VCaP (cell line): Measurements from ENCODE around the gene TSC1.

ENCODE experiments used
- H3K27ac ChIP-seq: fragments of 450-650 bp; 2 replicates; pipeline ENCODE4 v1.5.1; 2017
- CTCF ChIP-seq: fragments of 450-650 bp; conservative IDR thresholded peaks from 2 replicates; pipeline ENCODE4 v1.5.1; 2017; ENCODE audit warnings: mild to moderate bottlenecking, moderate library complexity

Gene TSC1

GRCh38 chr9:132877824-132878694 is 66.4 kb downstream of the TSC1 start, which contains the start of gene AK8:
Gene AK8 (minus strand): TSS chr9:132878284. CDS start chr9:132878255, 29 bp downstream.
- H3K27ac ChIP-seq: peak within 1 kb of the TSS; percentile 69; the same call in 1 of the 2 replicates
- no peak for TF ChIP-seq CTCF

GRCh38 chr9:132877458-132877823 is 67.0 kb downstream of the TSC1 start:
- H3K27ac ChIP-seq: no peak overlapping the region; the same call in 1 of the 2 replicates
- no peak for TF ChIP-seq CTCF

- TF ChIP-seq CTCF: no peak
- no peak overlapping the region for H3K27ac ChIP-seq
These were observed 67.6 kb downstream of the TSC1 start for GRCh38 chr9:132876849-132877248.

GRCh38 chr9:132875159-132875558 is 69.3 kb downstream of the TSC1 start:
- H3K27ac ChIP-seq: no peak overlapping the region

GRCh38 chr9:132873403-132873802 is 71.0 kb downstream of the TSC1 start:
- no peak overlapping the region for H3K27ac ChIP-seq
- TF ChIP-seq CTCF: no peak

More at GRCh38 chr9:132875159-132875558, 69.3 kb downstream of the TSC1 start:
- no peak for TF ChIP-seq CTCF

GRCh38 chr9:132869266-132869665 is 75.2 kb downstream of the TSC1 start:
- H3K27ac ChIP-seq: no peak overlapping the region
- TF ChIP-seq CTCF: no peak

GRCh38 chr9:132866898-132867297 is 77.5 kb downstream of the TSC1 start:
- no peak for TF ChIP-seq CTCF
- H3K27ac ChIP-seq: no peak overlapping the region
